ENCODE data around the gene EFCC1.

The EFCC1 gene, protein sequence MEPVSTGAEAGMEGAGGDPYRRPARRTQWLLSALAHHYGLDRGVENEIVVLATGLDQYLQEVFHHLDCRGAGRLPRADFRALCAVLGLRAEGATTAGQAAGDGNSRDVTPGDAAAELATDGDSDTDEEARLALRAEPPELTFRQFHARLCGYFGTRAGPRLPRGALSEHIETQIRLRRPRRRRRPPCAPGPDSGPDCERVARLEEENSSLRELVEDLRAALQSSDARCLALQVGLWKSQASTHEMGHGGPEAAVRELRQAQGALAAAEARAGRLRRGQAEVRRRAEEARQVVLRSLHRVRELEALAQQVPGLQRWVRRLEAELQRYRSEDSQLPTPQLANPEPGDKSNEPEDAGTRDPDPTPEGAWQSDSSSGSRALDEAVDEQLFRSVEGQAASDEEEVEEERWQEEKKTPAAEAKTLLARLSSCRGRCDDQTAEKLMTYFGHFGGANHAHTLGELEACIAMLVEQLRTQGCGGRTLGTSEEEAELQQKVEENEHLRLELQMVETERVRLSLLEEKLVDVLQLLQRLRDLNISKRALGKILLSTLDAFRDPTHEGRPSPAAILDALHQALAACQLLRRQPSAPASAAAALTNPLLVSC

GRCh38 chr3:129001101-129001805, at the start of gene EFCC1:
Gene EFCC1 (plus strand): TSS chr3:129001304. CDS start chr3:129001629, 325 bp downstream.
- no peak for DNase-seq

GRCh38 chr3:128956440-128956839, 44.7 kb upstream of the EFCC1 start:
- no peak for DNase-seq

DNA sequence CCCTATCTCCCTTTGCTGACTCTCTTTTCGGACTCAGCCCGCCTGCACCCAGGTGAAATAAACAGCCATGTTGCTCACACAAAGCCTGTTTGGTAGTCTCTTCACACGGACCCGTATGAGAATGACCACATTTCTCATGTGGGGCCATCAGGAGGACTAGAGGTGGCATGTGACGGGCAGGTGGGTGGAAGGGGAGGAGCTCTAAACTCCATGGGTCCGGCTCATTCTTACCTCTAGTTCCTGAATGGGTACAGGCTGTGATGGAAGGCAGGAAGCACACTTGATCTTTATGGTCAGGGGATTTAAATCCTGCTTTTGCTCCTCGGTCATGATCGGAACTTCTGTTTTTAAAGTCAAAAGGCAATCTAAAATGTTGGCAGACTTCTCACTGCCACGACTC, 35.8 kb upstream of the EFCC1 start:
- no peak for DNase-seq

DNA sequence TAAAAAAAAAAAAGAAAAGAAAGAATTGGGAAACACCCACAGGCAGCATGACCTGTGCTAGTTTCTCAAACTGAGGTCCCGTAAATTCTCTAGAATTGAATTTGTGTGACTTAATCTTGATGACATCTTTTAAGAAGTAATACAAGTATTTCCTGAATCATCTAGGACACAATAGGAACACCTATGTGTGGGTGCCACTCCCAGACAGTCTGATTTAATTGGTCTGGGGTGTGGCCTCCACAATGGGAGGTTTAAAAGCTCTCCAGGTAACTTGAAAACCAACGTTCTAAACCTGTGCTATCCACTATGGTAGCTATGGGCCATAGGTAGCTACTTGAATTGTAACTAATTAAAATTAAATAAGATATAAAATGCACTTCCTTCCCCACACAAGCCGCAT, 35.3 kb upstream of the EFCC1 start:
- DNase-seq: no peak

DNA sequence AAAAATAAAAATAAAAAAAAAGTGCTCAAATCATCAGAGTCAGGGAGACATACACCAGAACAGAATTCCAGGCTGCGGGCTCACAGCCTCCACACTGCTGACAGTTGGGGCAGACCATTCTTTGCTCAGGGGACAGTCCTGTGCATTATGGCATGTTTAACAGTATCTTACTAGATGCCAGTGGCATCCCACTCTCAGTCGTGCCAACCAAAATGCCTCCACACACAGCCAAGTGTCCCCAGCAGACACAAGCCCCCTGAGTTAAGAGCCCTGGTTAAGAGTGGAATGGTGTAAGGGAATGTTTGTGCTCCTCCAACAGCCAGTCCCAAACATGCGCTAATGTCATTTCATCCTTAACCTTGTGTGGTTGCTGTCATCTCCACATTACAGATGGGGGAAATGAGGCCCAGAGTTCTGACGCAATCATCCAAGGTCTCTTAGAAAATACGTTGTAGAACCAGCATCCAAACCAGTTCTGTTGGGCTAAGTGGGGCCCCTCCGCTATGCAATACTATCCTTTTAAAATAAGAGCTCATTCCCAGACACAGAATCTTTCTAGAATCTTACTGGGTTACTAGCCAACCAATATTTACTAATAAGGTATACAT, 33.3 kb upstream of the EFCC1 start:
- DNase-seq: no peak

- DNase-seq: peak; percentile 3 to 50
Measured at GRCh38 chr3:128969993-128970739, 30.9 kb upstream of the EFCC1 start.

DNA sequence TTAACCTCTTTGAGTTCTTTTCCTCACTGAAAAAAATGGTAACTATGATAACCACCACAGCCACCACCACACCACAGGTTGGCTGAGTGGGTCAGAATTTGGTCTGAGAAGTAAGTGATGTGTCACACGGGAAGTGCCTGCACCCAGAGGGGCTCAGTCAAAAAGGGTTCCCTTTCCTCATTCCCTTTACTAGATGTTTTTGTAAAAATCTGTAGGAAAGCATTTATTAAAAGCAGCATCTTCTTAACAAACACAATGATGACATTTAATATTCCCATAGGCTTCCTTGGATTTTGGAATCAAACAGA, 30.4 kb upstream of the EFCC1 start:
- DNase-seq: no peak

- no peak for DNase-seq
Measured at GRCh38 chr3:128971421-128972100, 29.5 kb upstream of the EFCC1 start.

DNA sequence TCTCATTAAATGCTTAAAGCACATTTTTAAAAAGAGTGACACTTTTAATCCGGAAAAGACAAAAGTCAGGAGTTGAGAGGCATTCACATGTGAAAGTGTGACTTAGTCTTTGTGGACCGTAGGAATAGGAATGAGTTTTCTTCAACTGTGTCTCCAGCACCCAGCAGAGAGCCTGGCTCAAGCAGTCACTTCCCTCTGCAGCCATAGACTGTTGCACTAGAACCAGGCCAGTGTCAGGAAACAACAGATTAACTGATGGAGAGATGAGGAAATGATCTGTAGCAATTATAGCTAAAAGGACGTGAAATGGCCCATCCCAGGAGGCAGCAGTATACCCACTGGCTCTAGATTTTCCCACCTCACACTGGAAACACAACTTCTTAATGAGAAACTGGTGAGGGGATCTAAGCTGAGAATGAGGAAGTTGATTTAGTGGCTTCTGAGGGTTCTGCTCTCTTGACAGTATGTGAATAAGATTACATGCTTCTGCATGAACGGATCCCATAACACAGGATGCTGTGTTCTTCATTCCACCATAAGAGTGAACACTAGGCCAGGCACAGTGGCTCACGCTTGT, 27.0 kb upstream of the EFCC1 start:
- DNase-seq: peak; percentile 9 to 82

- no peak for DNase-seq
Measured at GRCh38 chr3:128975276-128975675, 25.8 kb upstream of the EFCC1 start.

DNA sequence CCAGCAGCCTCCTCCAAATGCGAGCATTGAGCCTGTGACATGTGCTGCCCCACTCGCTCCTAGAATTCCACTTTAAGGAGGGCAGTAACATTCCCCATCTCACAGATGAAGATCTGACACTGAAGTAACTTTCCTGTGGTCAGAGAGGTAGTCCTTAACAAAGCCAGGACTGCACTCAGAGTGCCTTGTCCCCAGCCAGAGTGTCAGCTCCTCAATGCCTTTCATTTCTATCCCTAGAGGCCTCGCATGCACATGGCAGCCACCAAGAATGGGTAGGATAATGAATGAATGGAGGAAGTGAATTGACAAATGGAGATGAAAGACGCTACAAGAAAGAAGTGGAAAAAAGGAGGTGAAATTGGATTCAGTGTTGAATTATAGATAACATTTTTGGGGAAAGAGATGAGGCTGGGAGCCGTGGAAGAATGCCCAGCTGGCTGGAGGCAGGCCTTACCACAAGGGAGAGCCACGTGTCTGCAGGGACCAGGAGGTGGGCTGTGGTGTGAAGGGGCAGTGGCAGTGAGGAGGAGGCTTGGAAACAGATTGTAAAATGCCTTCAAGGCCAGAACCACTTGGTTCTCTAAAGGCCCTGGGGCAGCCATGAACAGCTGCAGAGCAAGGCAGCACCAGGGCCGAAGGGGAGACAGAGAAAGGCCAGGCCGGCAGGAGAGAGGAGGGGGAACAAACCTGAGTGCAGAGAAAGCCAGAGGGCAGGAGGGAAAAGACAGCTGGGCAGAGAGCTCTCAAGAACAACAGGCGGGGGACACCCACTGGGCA, 17.6 kb upstream of the EFCC1 start:
- DNase-seq: no peak

- no peak for DNase-seq
Measured at GRCh38 chr3:128984596-128984995, 16.5 kb upstream of the EFCC1 start.

DNA sequence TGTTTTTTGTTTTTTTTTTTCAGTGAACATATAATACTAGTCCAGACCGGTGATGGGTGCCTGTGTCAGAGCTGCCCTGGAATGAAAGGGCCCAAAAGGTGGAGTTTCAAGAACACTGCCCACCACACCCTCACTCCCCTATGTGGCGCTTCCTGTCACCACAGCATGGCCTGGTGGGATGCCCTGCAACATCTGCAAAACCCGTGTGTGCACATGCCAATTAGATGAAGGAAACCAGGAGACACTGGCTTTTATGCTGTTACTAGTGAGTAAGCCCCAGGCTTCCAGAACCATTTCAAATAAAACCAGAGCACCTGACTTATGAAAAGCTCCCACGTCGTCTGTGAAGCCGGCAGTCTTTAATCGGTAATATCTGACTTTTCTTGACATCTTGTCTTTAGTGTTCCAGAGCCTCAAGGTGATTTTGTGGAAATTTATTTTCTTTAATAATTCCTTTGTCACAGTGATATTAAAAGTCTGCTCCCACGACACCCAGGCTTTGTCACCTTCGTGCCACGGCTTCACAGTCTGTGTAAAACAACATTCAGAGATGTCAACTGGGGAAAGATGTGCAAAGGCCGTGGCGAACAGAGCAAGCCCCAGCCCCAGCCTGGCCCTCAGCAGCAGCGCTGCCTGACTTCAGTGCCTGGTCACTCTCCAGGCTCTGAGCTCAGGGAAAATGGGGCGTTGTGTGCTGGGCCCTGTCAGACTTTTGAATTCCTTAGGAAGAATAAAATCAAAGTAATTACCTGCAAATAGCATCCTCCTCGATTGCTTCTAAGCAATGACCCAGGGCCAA, 13.6 kb upstream of the EFCC1 start:
- DNase-seq: no peak

DNA sequence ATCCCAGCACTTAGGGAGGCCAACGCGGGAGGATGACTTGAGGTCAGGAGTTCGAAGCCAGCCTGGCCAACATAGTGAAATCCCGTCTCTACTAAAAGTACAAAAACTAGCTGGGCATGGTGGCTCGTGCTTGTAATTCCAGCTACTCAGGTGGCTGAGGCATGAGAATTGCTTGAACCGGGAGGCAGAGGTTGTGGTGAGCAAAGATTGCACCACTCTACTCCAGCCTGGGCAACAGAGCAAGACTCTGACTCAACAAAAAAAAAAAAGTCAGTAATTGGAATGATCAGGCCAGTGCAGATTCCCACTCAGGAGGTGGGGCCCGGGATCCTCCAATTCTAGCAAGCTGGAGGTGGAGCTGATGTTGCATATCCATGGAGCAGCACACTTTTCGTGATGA, 12.8 kb upstream of the EFCC1 start:
- DNase-seq: no peak

GRCh38 chr3:128991355-128991895, 9.7 kb upstream of the EFCC1 start:
- no peak for DNase-seq

DNA sequence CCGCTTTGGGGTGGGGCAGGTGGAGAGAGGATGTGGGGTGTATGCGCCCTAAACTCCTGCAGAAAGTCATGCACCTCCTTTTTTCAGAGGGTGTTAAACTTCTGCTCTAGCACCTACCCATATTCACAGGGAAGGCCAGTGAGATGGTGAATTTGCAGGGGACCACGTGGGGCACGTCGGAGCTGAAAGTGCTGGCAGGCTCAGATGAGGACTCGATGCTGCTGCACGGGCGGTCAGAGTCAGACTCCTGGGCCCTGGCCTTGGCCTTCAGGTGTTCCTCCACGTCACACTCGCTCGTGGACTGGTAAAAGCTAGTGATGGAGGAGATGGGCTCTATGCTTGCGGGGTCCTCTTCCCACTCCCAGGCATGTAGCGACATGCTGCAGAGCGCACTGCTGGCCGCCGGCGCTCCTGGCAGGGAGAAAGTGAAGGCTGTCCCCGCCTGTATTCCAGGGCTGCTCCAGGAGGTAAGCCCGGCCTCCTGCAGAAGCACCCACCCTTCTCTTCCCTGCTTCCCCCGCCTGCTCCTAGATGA, 8.1 kb upstream of the EFCC1 start:
- no peak for DNase-seq

GRCh38 chr3:128993461-128994172, 7.5 kb upstream of the EFCC1 start, which contains the start of gene CFAP92:
Gene CFAP92 (minus strand): TSS chr3:128994076. CDS start chr3:128993304, 772 bp downstream.
- peak in 1 of 2 donors; percentile 40 for DNase-seq

GRCh38 chr3:128994173-128994512, 7.0 kb upstream of the EFCC1 start:
- peak in 1 of 2 donors; percentile 36 for DNase-seq
